HT1080 (cell line): Measurements from ENCODE around the gene RPL39. TPM values are rescaled to one million over a fixed set of nuclear protein-coding genes. Genes with fewer than 3 reads are reported as not detected.
"Not testable (repeated sequence)": the region's sequence is repeated elsewhere in the genome, so short reads cannot be mapped to it uniquely, and the experiment has no call there.

Experiments
- DNase-seq: peaks from one replicate; pipeline ENCODE4 v3.0.0-alpha.2; 2015; ENCODE audit warnings: low read depth
- polyA plus RNA-seq, 2 experiments: library from polyadenylated mRNA; depleted of rRNA; stranded (reverse); fragments of >200 nt; gene quantifications; 2 replicates each; pipeline ENCODE4 v1.2.3, GENCODE V29; 2015
- total RNA-seq: library from RNA; depleted of rRNA; stranded (reverse); fragments of >200 nt; shearing (Covaris generic); gene quantifications from 2 replicates; pipeline ENCODE4 v1.2.3, GENCODE V29; 2014; rRNA removed

The RPL39 gene
- 1,022 and 1,546 TPM in 2 replicates for total RNA-seq
- 2,675 and 3,019 TPM in 2 replicates for polyA plus RNA-seq (2015; cell fraction: cytosol; rRNA removed)
- polyA plus RNA-seq (2015; cell fraction: nucleus; rRNA removed) = 762 and 898 TPM in 2 replicates

- DNase-seq = peak; percentile 87
Observed at GRCh38 chrX:119791437-119792231, at the start of gene RPL39. TSS of gene RPL39 (minus strand) at chrX:119791630. CDS start at chrX:119791576, 54 bp downstream.

- DNase-seq = no peak
Observed at GRCh38 chrX:119833905-119834304, 42.5 kb upstream of the RPL39 start.

GRCh38 chrX:119828446-119828845 lies 37.0 kb upstream of the RPL39 start:
- DNase-seq = no peak

DNA sequence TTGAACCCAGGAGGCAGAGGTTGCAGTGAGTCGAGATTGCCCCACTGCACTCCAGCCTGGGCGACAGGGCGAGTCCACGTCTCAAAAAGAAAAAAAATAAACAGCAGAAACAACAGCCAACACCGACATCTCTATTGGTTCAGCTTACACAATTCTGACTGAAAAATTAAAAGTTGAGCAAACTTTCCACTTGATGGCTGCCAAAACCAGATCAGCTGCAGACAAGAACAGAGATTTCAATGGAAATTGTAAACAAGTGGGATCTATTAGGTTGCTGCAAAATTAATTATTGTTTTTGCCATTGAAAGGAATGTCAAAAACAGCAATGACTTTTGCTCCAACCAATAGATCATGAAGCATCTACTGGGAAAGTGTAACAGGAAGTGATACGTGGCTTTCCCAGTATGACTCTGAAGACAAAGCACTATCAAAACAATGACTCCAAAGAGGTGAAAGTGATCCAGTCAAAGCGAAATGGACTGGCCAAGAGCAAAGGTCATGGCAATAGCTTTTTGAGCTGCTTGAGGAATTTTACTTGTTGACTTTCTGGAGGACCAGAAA lies 35.0 kb upstream of the RPL39 start:
- peak; percentile 48 for DNase-seq

- DNase-seq = not testable (repeated sequence)
Observed at GRCh38 chrX:119824221-119824620, 32.8 kb upstream of the RPL39 start.

DNA sequence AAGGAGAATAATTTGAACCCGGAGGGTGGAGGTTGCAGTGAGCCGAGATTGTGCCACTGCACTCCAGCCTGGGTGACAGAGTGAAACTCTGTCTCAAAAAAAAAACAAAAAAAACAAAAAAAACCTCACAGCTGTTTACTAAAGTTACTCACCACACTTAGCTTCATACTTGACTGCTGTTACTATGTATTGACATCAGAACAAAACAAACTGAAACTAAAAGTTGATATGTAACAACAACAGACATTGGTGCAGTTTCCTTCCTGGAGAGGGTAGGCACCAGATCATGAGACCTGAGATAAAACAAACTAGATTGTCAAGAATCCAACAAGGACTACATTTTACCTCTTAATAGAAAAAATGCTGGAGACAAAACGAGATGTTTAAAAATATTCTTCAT lies 30.3 kb upstream of the RPL39 start:
- peak; percentile 5 for DNase-seq

- no peak for DNase-seq
Observed at GRCh38 chrX:119817130-119817690, 25.8 kb upstream of the RPL39 start.

DNA sequence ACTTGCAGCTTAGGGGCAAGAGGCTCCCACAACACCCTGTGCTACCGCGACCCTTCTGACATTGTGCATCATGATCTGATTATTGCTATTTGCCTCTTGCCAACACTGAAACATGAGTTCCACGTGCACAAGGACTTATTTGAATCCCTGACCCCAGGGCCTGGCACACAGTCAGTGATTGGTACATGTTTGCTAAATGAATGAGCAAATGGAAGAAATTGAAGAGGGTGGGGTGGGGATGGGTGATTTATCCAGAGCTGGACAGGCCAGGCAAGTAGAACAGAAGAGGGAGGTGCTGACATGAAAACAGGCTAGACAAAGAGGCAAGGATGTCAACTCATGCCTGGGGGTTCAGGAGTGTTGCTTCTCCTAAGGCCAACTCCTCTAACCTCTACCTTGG lies 24.9 kb upstream of the RPL39 start:
- no peak for DNase-seq

DNA sequence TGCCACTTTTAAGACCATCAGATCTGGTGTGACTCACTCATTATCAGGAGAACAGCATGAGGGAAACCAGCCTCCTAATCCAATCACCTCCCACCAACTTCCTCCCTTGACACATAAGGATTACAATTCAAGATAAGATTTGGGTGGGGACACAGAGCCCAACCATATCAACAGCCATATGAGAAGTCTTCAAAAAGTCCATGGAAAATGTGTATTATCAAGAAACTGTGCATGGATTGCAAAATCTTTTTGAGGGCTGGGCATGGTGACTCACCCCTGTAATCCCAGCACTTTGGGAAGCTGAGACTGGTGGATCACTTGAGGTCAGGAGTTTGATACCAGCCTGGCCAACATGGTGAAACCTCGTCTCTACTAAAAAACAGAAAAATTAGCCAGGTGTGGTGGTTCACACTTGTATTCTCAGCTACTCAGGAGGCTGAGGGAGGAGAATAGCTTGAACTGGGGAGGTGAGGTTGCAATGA lies 17.8 kb upstream of the RPL39 start:
- DNase-seq = peak; percentile 34

DNA sequence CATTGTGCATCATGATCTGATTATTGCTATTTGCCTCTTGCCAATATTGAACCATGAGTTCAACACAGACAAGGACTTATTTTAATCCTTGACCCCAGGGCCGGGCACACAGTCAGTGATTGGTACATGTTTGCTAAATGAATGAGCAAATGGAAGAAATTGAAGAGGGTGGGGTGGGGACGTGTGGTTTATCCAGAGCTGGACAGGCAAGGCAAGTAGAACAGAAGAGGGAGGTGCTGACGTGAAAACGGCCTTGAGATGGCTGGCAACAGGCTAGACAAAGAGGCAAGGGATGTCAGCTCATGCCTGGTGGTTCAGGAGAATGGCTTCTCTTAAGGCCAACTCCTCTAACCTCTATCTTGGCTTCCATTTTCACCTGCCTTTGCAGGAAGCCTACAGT lies 17.0 kb upstream of the RPL39 start:
- DNase-seq = not testable (repeated sequence)

- DNase-seq = no peak
Observed at GRCh38 chrX:119802546-119802945, 11.1 kb upstream of the RPL39 start.

GRCh38 chrX:119801253-119802221 lies 10.1 kb upstream of the RPL39 start:
- DNase-seq = no peak

GRCh38 chrX:119790977-119791436 lies 423 bp downstream of the RPL39 start:
- DNase-seq = no peak

- DNase-seq = peak; percentile 34
Observed at GRCh38 chrX:119784747-119785446, 6.5 kb downstream of the RPL39 start.

DNA sequence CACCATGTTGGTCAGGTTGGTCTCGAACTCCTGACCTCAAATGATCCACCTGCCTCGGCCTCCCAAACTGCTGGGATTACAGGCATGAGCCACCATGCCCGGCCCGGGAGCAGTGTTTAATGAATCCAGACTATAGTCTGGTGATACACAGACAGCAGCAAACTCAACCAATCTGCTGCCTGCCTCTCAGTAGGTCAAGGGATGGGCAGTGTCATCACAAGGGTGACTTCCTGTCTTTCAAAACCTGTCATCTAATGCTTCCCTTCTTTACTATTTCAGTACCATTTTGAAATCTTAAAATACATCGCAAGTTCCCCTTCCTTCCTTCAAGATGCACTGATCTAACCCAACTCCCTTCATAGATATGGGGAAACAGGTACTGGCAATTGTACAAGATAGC lies 8.4 kb downstream of the RPL39 start:
- DNase-seq = no peak

DNA sequence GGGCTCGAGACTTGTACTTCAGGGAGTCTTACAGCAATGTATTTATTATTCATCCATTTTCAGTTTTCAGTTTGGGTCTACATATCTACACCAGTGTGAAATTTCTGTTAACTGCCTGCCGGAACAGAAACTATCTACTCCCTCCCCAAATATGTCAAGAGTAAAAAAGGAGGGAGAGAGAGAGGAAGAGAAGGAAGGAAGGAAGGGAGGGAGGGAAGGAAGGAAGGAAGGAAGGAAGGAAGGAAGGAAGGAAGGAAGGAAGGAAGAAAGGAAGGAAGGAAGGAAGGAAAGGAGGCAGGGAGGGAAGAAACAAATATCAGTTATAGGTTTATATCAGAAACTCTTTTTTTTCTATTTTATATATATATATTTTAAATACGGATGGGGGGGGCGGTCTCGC lies 12.6 kb downstream of the RPL39 start:
- no peak for DNase-seq

- no peak for DNase-seq
Observed at GRCh38 chrX:119775517-119776238, 15.8 kb downstream of the RPL39 start.

DNA sequence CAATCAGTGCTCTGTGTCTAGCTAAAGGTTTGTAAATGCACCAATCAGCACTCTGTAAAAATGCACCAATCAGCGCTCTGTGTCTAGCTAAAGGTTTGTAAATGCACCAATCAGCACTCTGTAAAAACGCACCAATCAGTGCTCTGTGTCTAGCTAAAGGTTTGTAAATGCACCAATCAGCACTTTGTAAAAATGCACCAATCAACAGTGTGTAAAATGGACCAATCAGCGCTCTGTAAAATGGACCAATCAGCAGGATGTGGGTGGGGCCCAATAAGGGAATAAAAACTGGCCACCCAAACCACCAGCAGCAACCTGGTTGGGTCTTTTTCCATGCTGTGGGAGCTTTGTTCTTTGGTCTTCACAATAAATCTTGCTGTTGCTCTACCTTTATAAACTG lies 22.0 kb downstream of the RPL39 start:
- DNase-seq = peak; percentile 48

DNA sequence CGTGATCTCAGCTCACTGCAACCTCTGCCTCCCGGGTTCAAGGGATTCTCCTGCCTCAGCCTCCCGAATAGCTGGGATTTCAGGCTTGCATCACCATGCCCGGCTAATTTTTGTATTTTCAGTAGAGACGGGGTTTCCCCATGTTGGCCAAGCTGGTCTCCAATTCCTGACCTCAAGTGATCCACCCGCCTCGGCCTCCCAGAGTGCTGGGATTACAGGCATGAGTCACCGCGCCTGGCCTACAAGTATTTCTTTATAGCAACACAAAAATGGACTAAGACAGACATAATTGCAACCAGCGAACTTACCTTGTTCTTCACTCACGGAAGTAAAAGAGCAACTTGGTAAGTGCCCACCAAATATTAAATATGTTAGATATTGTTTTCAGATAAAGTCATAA lies 23.0 kb downstream of the RPL39 start:
- peak; percentile 74 for DNase-seq
